ENCODE measurements around the gene ACTL8.

The ACTL8 gene

GRCh38 chr1:17869815-17870214 lies 114.7 kb downstream of the ACTL8 start:
- no peaks in the 10 kb centered on the region for H3K27me3 ChIP-seq (ENCODE audit: control insufficient read depth, insufficient read depth, low read length)
- H3K4me3 ChIP-seq (ENCODE audit: low read length) = no peak overlapping the region
- no peak overlapping the region for H3K27ac ChIP-seq (ENCODE audit: low read length)
- H3K9me3 ChIP-seq (ENCODE audit: control insufficient read depth, insufficient read depth, low read length) = no peaks in the 10 kb centered on the region
- no peaks in the 10 kb centered on the region for H3K36me3 ChIP-seq (ENCODE audit: control insufficient read depth, insufficient read depth, low read length)
- DNase-seq (ENCODE audit: low read depth, low spot score) = no peak
- no CpG with 5 or more reads among the region's 3 CpGs for WGBS (ENCODE audit: insufficient coverage, insufficient read length)
- 0 out of 2 replicates have a peak, but pooled peaks cover under 1% of the 10 kb centered on the region for H3K4me1 ChIP-seq (ENCODE audit: control insufficient read depth, insufficient read depth, low read length)

DNA sequence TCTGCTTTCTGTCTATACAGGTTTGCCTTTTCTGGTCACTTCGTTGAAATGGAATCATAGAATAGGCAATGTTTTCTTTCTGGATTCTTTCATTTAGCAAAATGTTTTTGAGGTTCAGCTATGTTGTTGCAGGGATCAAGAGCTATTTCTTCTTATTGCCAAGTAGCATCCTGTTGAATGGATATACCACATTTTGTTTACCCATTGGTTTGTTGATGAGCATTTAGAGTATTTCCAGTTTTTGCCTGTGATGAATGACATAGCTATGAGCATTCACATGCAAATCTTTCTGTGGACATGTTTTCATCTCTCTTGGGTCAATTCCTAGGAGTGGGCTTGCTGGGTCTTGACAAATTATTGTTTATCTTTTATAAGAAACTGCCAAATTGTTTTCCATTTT lies 115.5 kb downstream of the ACTL8 start:
- Histone ChIP-seq H3K4me3 (ENCODE audit: low read length) (no peak overlapping the region), H3K9me3 (ENCODE audit: control insufficient read depth, insufficient read depth, low read length) (no peaks in the 10 kb centered on the region), H3K27ac (ENCODE audit: low read length) (no peak overlapping the region), H3K27me3 (ENCODE audit: control insufficient read depth, insufficient read depth, low read length) (no peaks in the 10 kb centered on the region), H3K36me3 (ENCODE audit: control insufficient read depth, insufficient read depth, low read length) (no peaks in the 10 kb centered on the region), H3K4me1 (ENCODE audit: control insufficient read depth, insufficient read depth, low read length) (0 out of 2 replicates have a peak, but pooled peaks cover 2% of the 10 kb centered on the region)
- DNase-seq (ENCODE audit: low read depth, low spot score) = no peak
- WGBS (ENCODE audit: insufficient coverage, insufficient read length) = no CpG with 5 or more reads among the region's 1 CpG

DNA sequence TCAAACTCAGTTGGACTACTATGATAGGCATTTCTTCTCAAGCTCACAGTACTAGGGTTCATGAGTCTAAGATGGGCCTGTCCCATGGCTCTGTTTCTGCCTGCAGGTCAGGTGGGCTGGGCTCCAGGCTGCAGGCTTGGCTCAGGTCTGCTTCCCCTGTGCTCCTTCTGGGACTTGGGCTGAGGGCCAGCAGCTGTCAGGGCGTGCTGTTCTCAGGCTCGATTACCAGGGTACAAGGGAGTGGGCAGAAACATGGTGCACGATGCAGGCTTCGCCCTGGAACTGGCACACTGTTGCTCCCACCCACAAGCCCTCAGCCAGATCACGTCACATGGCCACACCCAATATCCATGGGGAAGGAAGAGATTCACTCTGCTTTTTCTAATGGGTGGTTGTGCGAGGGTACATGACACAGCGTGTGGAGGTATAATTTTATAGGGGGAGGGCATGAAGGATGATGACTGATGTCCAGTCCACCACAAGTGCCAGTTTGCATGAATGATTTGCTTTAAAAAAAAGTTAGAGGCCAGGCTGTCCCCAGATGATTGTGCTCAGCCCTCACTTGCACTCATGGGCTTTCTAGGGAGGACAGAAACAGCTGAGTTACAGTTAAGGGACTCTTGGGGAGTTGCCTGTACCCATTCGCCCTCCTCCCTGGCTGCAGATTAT lies 118.0 kb downstream of the ACTL8 start:
- Histone ChIP-seq H3K4me1 (ENCODE audit: control insufficient read depth, insufficient read depth, low read length) (0 out of 2 replicates have a peak, but pooled peaks cover 2% of the 10 kb centered on the region), H3K27ac (ENCODE audit: low read length) (no peak overlapping the region), H3K36me3 (ENCODE audit: control insufficient read depth, insufficient read depth, low read length) (no peaks in the 10 kb centered on the region), H3K9me3 (ENCODE audit: control insufficient read depth, insufficient read depth, low read length) (no peaks in the 10 kb centered on the region), H3K27me3 (ENCODE audit: control insufficient read depth, insufficient read depth, low read length) (no peaks in the 10 kb centered on the region), H3K4me3 (ENCODE audit: low read length) (no peak overlapping the region)
- no peak for DNase-seq (ENCODE audit: low read depth, low spot score)
- no CpG with 5 or more reads among the region's 8 CpGs for WGBS (ENCODE audit: insufficient coverage, insufficient read length)

GRCh38 chr1:17874231-17874630 lies 119.1 kb downstream of the ACTL8 start:
- WGBS (ENCODE audit: insufficient coverage, insufficient read length) = no CpG with 5 or more reads among the region's 1 CpG
- Histone ChIP-seq H3K4me3 (ENCODE audit: low read length) (no peak overlapping the region), H3K4me1 (ENCODE audit: control insufficient read depth, insufficient read depth, low read length) (0 out of 2 replicates have a peak, but pooled peaks cover 2% of the 10 kb centered on the region), H3K9me3 (ENCODE audit: control insufficient read depth, insufficient read depth, low read length) (no peaks in the 10 kb centered on the region), H3K27me3 (ENCODE audit: control insufficient read depth, insufficient read depth, low read length) (no peaks in the 10 kb centered on the region), H3K27ac (ENCODE audit: low read length) (no peak overlapping the region), H3K36me3 (ENCODE audit: control insufficient read depth, insufficient read depth, low read length) (no peaks in the 10 kb centered on the region)
- no peak for DNase-seq (ENCODE audit: low read depth, low spot score)

DNA sequence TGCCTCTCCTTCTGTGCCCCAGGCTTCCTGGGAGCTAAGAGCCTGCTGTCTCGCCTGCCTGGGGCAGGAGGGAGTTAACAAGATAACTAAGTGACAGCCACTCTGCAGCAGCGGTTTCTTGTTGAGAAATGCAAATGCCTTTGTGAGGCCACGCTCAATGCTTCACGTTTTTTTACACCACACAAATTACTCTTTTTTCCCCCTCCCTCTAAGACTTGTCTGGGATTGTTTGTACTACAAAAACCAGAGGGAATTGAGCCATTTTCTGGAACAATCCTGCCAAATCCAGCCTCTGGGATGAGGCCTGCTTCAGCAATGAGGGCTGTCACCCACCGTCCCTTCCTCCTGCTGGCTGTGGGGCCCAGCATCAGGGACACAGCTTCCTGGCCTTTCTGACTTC lies 119.6 kb downstream of the ACTL8 start:
- no peaks in the 10 kb centered on the region for H3K27me3 ChIP-seq (ENCODE audit: control insufficient read depth, insufficient read depth, low read length)
- no peaks in the 10 kb centered on the region for H3K9me3 ChIP-seq (ENCODE audit: control insufficient read depth, insufficient read depth, low read length)
- 0 out of 2 replicates have a peak, but pooled peaks cover 2% of the 10 kb centered on the region for H3K4me1 ChIP-seq (ENCODE audit: control insufficient read depth, insufficient read depth, low read length)
- WGBS (ENCODE audit: insufficient coverage, insufficient read length) = no CpG with 5 or more reads among the region's 5 CpGs
- no peak for DNase-seq (ENCODE audit: low read depth, low spot score)
- no peak overlapping the region for H3K4me3 ChIP-seq (ENCODE audit: low read length)
- no peaks in the 10 kb centered on the region for H3K36me3 ChIP-seq (ENCODE audit: control insufficient read depth, insufficient read depth, low read length)
- H3K27ac ChIP-seq (ENCODE audit: low read length) = no peak overlapping the region

- Histone ChIP-seq H3K27ac (ENCODE audit: low read length) (no peak overlapping the region), H3K9me3 (ENCODE audit: control insufficient read depth, insufficient read depth, low read length) (no peaks in the 10 kb centered on the region), H3K36me3 (ENCODE audit: control insufficient read depth, insufficient read depth, low read length) (no peaks in the 10 kb centered on the region), H3K4me1 (ENCODE audit: control insufficient read depth, insufficient read depth, low read length) (0 out of 2 replicates have a peak, but pooled peaks cover 2% of the 10 kb centered on the region), H3K4me3 (ENCODE audit: low read length) (no peak overlapping the region), H3K27me3 (ENCODE audit: control insufficient read depth, insufficient read depth, low read length) (no peaks in the 10 kb centered on the region)
- no peak for DNase-seq (ENCODE audit: low read depth, low spot score)
- no CpG with 5 or more reads among the region's 5 CpGs for WGBS (ENCODE audit: insufficient coverage, insufficient read length)
These were observed 120.2 kb downstream of the ACTL8 start for GRCh38 chr1:17875171-17875881.

GRCh38 chr1:17875882-17876280 lies 120.7 kb downstream of the ACTL8 start:
- no peak overlapping the region for H3K4me3 ChIP-seq (ENCODE audit: low read length)
- H3K27me3 ChIP-seq (ENCODE audit: control insufficient read depth, insufficient read depth, low read length) = no peaks in the 10 kb centered on the region
- H3K36me3 ChIP-seq (ENCODE audit: control insufficient read depth, insufficient read depth, low read length) = no peaks in the 10 kb centered on the region
- 0 out of 2 replicates have a peak, but pooled peaks cover 2% of the 10 kb centered on the region for H3K4me1 ChIP-seq (ENCODE audit: control insufficient read depth, insufficient read depth, low read length)
- no CpG with 5 or more reads among the region's 4 CpGs for WGBS (ENCODE audit: insufficient coverage, insufficient read length)
- DNase-seq (ENCODE audit: low read depth, low spot score) = no peak
- H3K9me3 ChIP-seq (ENCODE audit: control insufficient read depth, insufficient read depth, low read length) = no peaks in the 10 kb centered on the region
- H3K27ac ChIP-seq (ENCODE audit: low read length) = no peak overlapping the region

Measured in iPS DF 6.9 (cell line).